SK-N-SH (cell line): ENCODE results near the gene CDH13. TPM values are rescaled to one million over a fixed set of nuclear protein-coding genes. Genes with fewer than 3 reads are reported as not detected.

Experiments
- CTCF ChIA-PET: fragments of 300-600, 350-600 bp; formaldehyde crosslinking; extraction: SDS; loops from one replicate; lab custom pipeline; 2021; lab: Yijun Ruan, JAX
- POLR2A ChIA-PET: fragments of 350-600 bp; sonication (Branson Sonifier 250); formaldehyde crosslinking; extraction: SDS; loops from one replicate; lab custom pipeline; 2020; ENCODE audit warnings: antibody characterized with exemption, inconsistent platforms; lab: Yijun Ruan, JAX
- DNase-seq: peaks from one replicate; pipeline ENCODE4 v3.0.0; 2012
- H2AFZ ChIP-seq: fragments of 200-600 bp; sonication (generic); 2 replicates; pipeline ENCODE4 v1.8.1; 2016; ENCODE audit warnings: antibody characterized with exemption, mild to moderate bottlenecking, low read depth
- H3F3A ChIP-seq: fragments of 200-600 bp; sonication (generic); replicated peaks from 2 replicates; pipeline ENCODE3; 2016; ENCODE audit warnings: antibody characterized with exemption, mild to moderate bottlenecking; ENCODE audit not compliant: insufficient read depth
- H3K27ac ChIP-seq, 2 experiments: fragments of 200-500 bp in 1 of 2; fragments of 200-600 bp in 1 of 2; sonication (Bioruptor generic) in 1 of 2; sonication (generic), shearing (Covaris generic) in 1 of 2; 2 replicates each; pipeline versions ENCODE4 v1.5.1 to v1.6.1; 2014 to 2016; ENCODE audit warnings: low read depth in 2 of 2, inconsistent platforms in 1 of 2, low read length in 1 of 2, mild to moderate bottlenecking in 1 of 2, mixed read lengths in 1 of 2
- H3K27me3 ChIP-seq: fragments of 200-600 bp; sonication (generic), shearing (Covaris generic); 2 replicates; pipeline ENCODE4 v1.6.1; 2016; ENCODE audit warnings: mixed run types; ENCODE audit not compliant: insufficient read depth
- H3K36me3 ChIP-seq, 2 experiments: fragments of 200-500 bp in 1 of 2; fragments of 200-600 bp in 1 of 2; sonication (Bioruptor generic) in 1 of 2; sonication (generic) in 1 of 2; replicated peaks in 1 of 2; 2 replicates each; pipeline versions ENCODE3 to v1.5.1; 2014 to 2016; ENCODE audit warnings: low read length in 1 of 2, mild to moderate bottlenecking in 1 of 2; ENCODE audit not compliant: insufficient read depth in 2 of 2, control insufficient read depth in 1 of 2
- H3K4me1 ChIP-seq, 2 experiments: fragments of 200-500 bp in 1 of 2; fragments of 200-600 bp in 1 of 2; sonication (Bioruptor generic) in 1 of 2; sonication (generic), shearing (Covaris generic) in 1 of 2; 2 replicates each; pipeline versions ENCODE4 v1.5.1 to v1.6.1; 2014 to 2016; ENCODE audit warnings: low read depth in 1 of 2, low read length in 1 of 2, mixed run types in 1 of 2; ENCODE audit not compliant: insufficient read depth in 2 of 2, control insufficient read depth in 1 of 2
- H3K4me2 ChIP-seq: fragments of 200-600 bp; sonication (generic), shearing (Covaris generic); 2 replicates; pipeline ENCODE4 v1.6.1; 2017; ENCODE audit warnings: mixed run types
- H3K4me3 ChIP-seq, 2 experiments: fragments of 200-500 bp in 1 of 2; fragments of 200-600 bp in 1 of 2; sonication (Bioruptor generic) in 1 of 2; sonication (generic), shearing (Covaris generic) in 1 of 2; 2 replicates each; pipeline versions ENCODE4 v1.5.1 to v1.8.1; 2014 to 2016; ENCODE audit warnings: low read depth in 2 of 2, inconsistent platforms in 1 of 2, low read length in 1 of 2, mild to moderate bottlenecking in 1 of 2, mixed read lengths in 1 of 2, moderate library complexity in 1 of 2
- H3K79me2 ChIP-seq: fragments of 200-600 bp; sonication (generic); 2 replicates; pipeline ENCODE4 v1.8.1; 2017; ENCODE audit warnings: mild to moderate bottlenecking; ENCODE audit not compliant: insufficient read depth
- H3K9ac ChIP-seq: fragments of 200-600 bp; sonication (generic); 2 replicates; pipeline ENCODE4 v1.6.1; 2017; ENCODE audit warnings: mixed run types
- H3K9me2 ChIP-seq: fragments of 200-600 bp; sonication (generic); 2 replicates; pipeline ENCODE4 v1.6.1; 2017; ENCODE audit warnings: mixed run types
- H3K9me3 ChIP-seq: fragments of 200-600 bp; sonication (generic); 2 replicates; pipeline ENCODE4 v1.6.1; 2017; ENCODE audit warnings: mixed run types, mild to moderate bottlenecking, moderate library complexity
- H4K20me1 ChIP-seq: fragments of 200-600 bp; sonication (generic); 2 replicates; pipeline ENCODE4 v1.6.1; 2017; ENCODE audit warnings: mild to moderate bottlenecking, mixed run types; ENCODE audit not compliant: insufficient read depth
- CHD2 ChIP-seq: fragments of 150-350 bp; IDR thresholded peaks from 2 replicates; pipeline ENCODE4 v1.6.1; 2018; ENCODE audit warnings: low read length; ENCODE audit not compliant: partially characterized antibody
- ELF1 ChIP-seq: IDR thresholded peaks from 2 replicates; pipeline ENCODE4 v1.4.0; 2012
- EP300 ChIP-seq, 2 experiments: IDR thresholded peaks; 2 replicates each; pipeline versions ENCODE4 v1.4.0 to v1.6.1; 2012; ENCODE audit warnings: borderline replicate concordance in 1 of 2, low read depth in 1 of 2, low read length in 1 of 2
- FOSL2 ChIP-seq: IDR thresholded peaks from 2 replicates; pipeline ENCODE4 v1.4.0; 2012; ENCODE audit warnings: low read depth, mild to moderate bottlenecking, moderate library complexity, borderline replicate concordance
- FOXJ3 ChIP-seq: sonication (generic); formaldehyde crosslinking; IDR thresholded peaks from 2 replicates; pipeline ENCODE4 v1.5.1; 2020; ENCODE audit warnings: mild to moderate bottlenecking, missing genetic modification reagents
- FOXM1 ChIP-seq: IDR thresholded peaks from 2 replicates; pipeline ENCODE4 v1.4.0; 2012; ENCODE audit warnings: low read depth, mild to moderate bottlenecking
- NFIC ChIP-seq: IDR thresholded peaks from 2 replicates; pipeline ENCODE4 v1.4.0; 2012; ENCODE audit warnings: borderline replicate concordance
- NRF1 ChIP-seq: IDR thresholded peaks from 2 replicates; pipeline ENCODE4 v1.6.1; 2012; ENCODE audit warnings: low read depth, mild to moderate bottlenecking, low read length
- POLR2AphosphoS5 ChIP-seq: IDR thresholded peaks from 2 replicates; pipeline ENCODE4 v1.6.1; 2012; ENCODE audit warnings: low read depth, low read length
- RCOR1 ChIP-seq: fragments of 150-350 bp; IDR thresholded peaks from 2 replicates; pipeline ENCODE4 v1.6.1; 2017; ENCODE audit warnings: antibody characterized with exemption, low read length
- RFX5 ChIP-seq: IDR thresholded peaks from 2 replicates; pipeline ENCODE4 v1.6.1; 2012; ENCODE audit warnings: mild to moderate bottlenecking, improper control_type of control experiment, low read length
- SMC3 ChIP-seq: IDR thresholded peaks from 2 replicates; pipeline ENCODE4 v1.6.1; 2012; ENCODE audit warnings: low read depth, low read length, improper control_type of control experiment
- TCF12 ChIP-seq: IDR thresholded peaks from 2 replicates; pipeline ENCODE4 v1.4.0; 2012
- TEAD4 ChIP-seq: IDR thresholded peaks from 2 replicates; pipeline ENCODE4 v1.4.0; 2012; ENCODE audit warnings: mild to moderate bottlenecking, borderline replicate concordance; ENCODE audit not compliant: insufficient read depth
- YY1 ChIP-seq: IDR thresholded peaks from 2 replicates; pipeline ENCODE4 v1.4.0; 2012; ENCODE audit warnings: low read depth, mild to moderate bottlenecking
- WGBS: methylation state at CpG from one replicate; pipeline ENCODE4 v1.1.6; 2017; ENCODE audit warnings: low lambda C conversion rate; 5-methylcytosine and 5-hydroxymethylcytosine counted together
- polyA plus RNA-seq, 3 experiments: library from polyadenylated mRNA; depleted of rRNA; stranded (reverse); fragments of >200 nt; gene quantifications; 2 replicates each; pipeline ENCODE4 v1.2.3, GENCODE V29; 2012
- TF ChIP-seq, protein P1 (sequence below): IDR thresholded peaks from 2 replicates; pipeline ENCODE4 v1.4.0; 2012; ENCODE audit warnings: low read depth, borderline replicate concordance
- TF ChIP-seq, protein P2 (sequence below): fragments of 150-350 bp; IDR thresholded peaks from 2 replicates; pipeline ENCODE4 v1.6.1; 2017; ENCODE audit warnings: antibody characterized with exemption, low read length, low read depth, borderline replicate concordance
- TF ChIP-seq, protein P3 (sequence below): IDR thresholded peaks from 2 replicates; pipeline ENCODE4; 2012
- TF ChIP-seq, protein P4 (sequence below): IDR thresholded peaks from 2 replicates; pipeline ENCODE4 v1.4.0; 2012; ENCODE audit warnings: low read depth
- TF ChIP-seq, protein P5 (sequence below): fragments of 200-600 bp; sonication (generic); IDR thresholded peaks from 2 replicates; pipeline ENCODE4 v1.6.1; 2017; ENCODE audit warnings: antibody characterized with exemption, mild to moderate bottlenecking, moderate library complexity

CDH13 gene
- polyA plus RNA-seq, 1 of the 3 experiments (the other 2 are of a cell fraction): 93.0 TPM

DNA sequence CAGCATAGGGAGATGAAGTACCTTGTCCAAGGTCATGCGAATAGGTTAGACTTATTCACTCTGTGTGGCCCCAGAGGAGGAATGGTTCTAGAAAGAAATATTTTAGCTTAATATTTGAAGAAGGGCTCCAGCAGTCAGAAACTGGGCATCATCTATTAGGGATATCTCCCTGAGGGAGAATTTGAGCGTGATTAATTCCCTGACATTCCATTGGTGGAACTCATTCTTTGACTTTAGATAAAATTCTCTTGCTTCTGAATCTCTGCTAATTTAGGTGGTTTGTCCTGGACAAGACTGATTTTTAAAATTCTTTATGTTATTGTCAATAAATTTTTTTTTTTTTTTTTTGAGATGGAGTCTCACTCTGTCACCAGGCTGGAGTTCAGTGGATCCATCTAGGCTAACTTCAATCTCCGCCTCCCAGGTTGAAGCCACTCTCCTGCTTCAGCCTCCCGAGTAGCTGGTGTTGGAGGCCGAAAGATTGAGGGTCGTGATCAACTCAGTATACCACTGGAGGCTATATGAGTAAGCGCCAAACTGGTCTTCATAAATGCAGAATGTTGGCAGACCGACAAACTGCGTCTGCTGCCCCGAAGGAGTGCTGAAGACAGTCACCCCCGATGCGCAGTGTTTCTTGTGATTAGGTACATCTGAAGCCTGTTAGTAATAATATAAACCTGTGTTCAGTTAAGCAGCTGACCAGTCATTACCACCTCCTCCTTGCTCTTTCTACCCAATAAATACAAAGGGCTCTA is 913.1 kb downstream of the CDH13 start:
- WGBS: 14% methylated on average over 12 of the region's 12 CpGs
- TF ChIP-seq SMC3 (no peak), RCOR1 (no peak), FOSL2 (no peak), TEAD4 (no peak), EP300 (IDR thresholded peaks at IDR 0.05; ENCODE audit: borderline replicate concordance in 1 of 2, low read depth in 1 of 2, low read length in 1 of 2) (no peak)
- TF ChIP-seq, protein P1, sequence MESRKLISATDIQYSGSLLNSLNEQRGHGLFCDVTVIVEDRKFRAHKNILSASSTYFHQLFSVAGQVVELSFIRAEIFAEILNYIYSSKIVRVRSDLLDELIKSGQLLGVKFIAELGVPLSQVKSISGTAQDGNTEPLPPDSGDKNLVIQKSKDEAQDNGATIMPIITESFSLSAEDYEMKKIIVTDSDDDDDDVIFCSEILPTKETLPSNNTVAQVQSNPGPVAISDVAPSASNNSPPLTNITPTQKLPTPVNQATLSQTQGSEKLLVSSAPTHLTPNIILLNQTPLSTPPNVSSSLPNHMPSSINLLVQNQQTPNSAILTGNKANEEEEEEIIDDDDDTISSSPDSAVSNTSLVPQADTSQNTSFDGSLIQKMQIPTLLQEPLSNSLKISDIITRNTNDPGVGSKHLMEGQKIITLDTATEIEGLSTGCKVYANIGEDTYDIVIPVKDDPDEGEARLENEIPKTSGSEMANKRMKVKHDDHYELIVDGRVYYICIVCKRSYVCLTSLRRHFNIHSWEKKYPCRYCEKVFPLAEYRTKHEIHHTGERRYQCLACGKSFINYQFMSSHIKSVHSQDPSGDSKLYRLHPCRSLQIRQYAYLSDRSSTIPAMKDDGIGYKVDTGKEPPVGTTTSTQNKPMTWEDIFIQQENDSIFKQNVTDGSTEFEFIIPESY: no peak
- no peaks in the 10 kb centered on the region for H4K20me1 ChIP-seq
- no peak overlapping the region for H3K4me2 ChIP-seq
- no peaks in the 10 kb centered on the region for H3K27me3 ChIP-seq
- POLR2A ChIA-PET: no interaction called here
- no peak overlapping the region for H3K27ac ChIP-seq
- CTCF ChIA-PET: no interaction called here
- no peak overlapping the region for H3K9ac ChIP-seq
- H3K9me2 ChIP-seq: no peaks in the 10 kb centered on the region
- no peaks in the 10 kb centered on the region for H3K9me3 ChIP-seq
- H3K36me3 ChIP-seq: no peaks in the 10 kb centered on the region
- no peak overlapping the region for H2AFZ ChIP-seq
- H3K4me3 ChIP-seq: no peak overlapping the region
- no peaks in the 10 kb centered on the region for H3K79me2 ChIP-seq
- no peak for DNase-seq
- no peaks in the 10 kb centered on the region for H3K4me1 ChIP-seq
- peaks cover 4% of the 10 kb centered on the region for H3F3A ChIP-seq

DNA sequence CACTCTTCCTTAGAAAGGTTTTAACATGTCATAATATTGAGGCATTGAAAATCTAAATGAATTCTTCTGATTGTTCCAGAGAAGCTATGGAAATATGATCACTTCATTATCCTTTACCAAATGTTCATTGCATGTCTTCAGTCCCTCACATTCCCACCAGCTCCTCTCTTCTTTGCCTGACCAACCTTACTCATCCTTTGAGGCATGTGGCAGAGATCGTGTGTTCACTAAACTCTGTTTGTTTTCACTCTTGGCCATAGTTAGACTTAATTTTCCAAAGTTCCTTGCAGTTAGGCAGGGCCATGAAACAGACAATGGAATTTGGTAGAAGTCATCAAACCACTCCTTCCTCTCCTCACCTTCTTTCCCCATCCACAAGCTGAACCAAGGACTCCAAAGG is 914.5 kb downstream of the CDH13 start:
- Histone ChIP-seq H3F3A (peaks cover 4% of the 10 kb centered on the region), H3K4me3 (no peak overlapping the region), H3K4me2 (no peak overlapping the region), H2AFZ (no peak overlapping the region), H3K27ac (no peak overlapping the region), H3K9me3 (no peaks in the 10 kb centered on the region), H3K9ac (no peak overlapping the region), H3K27me3 (no peaks in the 10 kb centered on the region), H3K9me2 (no peaks in the 10 kb centered on the region), H3K4me1 (no peaks in the 10 kb centered on the region), H3K36me3 (no peaks in the 10 kb centered on the region), H4K20me1 (no peaks in the 10 kb centered on the region), H3K79me2 (no peaks in the 10 kb centered on the region)
- no peak for DNase-seq
- ChIA-PET CTCF (no interaction called here), POLR2A (no interaction called here)
- 28% methylated on average over 1 of the region's 1 CpG for WGBS
- TF ChIP-seq EP300 (IDR thresholded peaks at IDR 0.05; ENCODE audit: borderline replicate concordance in 1 of 2, low read depth in 1 of 2, low read length in 1 of 2) (no peak), TCF12 (no peak), POLR2AphosphoS5 (no peak), ELF1 (no peak), RFX5 (no peak), NRF1 (no peak), RCOR1 (no peak), FOXJ3 (CRISPR knock-in tag) (no peak), NFIC (no peak), FOXM1 (no peak), TEAD4 (no peak), YY1 (no peak), CHD2 (no peak)
- TF ChIP-seq, protein P2, sequence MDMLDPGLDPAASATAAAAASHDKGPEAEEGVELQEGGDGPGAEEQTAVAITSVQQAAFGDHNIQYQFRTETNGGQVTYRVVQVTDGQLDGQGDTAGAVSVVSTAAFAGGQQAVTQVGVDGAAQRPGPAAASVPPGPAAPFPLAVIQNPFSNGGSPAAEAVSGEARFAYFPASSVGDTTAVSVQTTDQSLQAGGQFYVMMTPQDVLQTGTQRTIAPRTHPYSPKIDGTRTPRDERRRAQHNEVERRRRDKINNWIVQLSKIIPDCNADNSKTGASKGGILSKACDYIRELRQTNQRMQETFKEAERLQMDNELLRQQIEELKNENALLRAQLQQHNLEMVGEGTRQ: no peak
- TF ChIP-seq, protein P3, sequence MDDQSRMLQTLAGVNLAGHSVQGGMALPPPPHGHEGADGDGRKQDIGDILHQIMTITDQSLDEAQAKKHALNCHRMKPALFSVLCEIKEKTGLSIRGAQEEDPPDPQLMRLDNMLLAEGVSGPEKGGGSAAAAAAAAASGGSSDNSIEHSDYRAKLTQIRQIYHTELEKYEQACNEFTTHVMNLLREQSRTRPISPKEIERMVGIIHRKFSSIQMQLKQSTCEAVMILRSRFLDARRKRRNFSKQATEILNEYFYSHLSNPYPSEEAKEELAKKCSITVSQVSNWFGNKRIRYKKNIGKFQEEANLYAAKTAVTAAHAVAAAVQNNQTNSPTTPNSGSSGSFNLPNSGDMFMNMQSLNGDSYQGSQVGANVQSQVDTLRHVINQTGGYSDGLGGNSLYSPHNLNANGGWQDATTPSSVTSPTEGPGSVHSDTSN: no peak
- TF ChIP-seq, protein P4, sequence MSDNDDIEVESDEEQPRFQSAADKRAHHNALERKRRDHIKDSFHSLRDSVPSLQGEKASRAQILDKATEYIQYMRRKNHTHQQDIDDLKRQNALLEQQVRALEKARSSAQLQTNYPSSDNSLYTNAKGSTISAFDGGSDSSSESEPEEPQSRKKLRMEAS: no peak
- TF ChIP-seq, protein P1: no peak
- TF ChIP-seq, protein P5, sequence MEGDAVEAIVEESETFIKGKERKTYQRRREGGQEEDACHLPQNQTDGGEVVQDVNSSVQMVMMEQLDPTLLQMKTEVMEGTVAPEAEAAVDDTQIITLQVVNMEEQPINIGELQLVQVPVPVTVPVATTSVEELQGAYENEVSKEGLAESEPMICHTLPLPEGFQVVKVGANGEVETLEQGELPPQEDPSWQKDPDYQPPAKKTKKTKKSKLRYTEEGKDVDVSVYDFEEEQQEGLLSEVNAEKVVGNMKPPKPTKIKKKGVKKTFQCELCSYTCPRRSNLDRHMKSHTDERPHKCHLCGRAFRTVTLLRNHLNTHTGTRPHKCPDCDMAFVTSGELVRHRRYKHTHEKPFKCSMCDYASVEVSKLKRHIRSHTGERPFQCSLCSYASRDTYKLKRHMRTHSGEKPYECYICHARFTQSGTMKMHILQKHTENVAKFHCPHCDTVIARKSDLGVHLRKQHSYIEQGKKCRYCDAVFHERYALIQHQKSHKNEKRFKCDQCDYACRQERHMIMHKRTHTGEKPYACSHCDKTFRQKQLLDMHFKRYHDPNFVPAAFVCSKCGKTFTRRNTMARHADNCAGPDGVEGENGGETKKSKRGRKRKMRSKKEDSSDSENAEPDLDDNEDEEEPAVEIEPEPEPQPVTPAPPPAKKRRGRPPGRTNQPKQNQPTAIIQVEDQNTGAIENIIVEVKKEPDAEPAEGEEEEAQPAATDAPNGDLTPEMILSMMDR: no peak
